Astrocyte of the spinal cord (primary cell): ENCODE measurements around the gene OPCML.

Source experiments
- DNase-seq: peaks from one replicate; pipeline ENCODE4 v3.0.0; 2011; ENCODE audit warnings: low read depth, low spot score
- H3K4me3 ChIP-seq: 2 replicates; pipeline ENCODE4 v1.5.1; 2011; ENCODE audit warnings: low read depth, mild to moderate bottlenecking, low read length, moderate library complexity
- CTCF ChIP-seq: IDR thresholded peaks from 2 replicates; pipeline ENCODE4 v1.5.1; 2012; ENCODE audit warnings: low read depth, mild to moderate bottlenecking, low read length, inconsistent platforms
- in situ Hi-C: cut with HindIII; loops from 2 replicates; pipeline ENCODE4 v1.10.0; 2017; ENCODE audit warnings: low sequenced_read_pairs

OPCML gene

GRCh38 chr11:132873841-132874240, 658.5 kb downstream of the OPCML start:
- TF ChIP-seq CTCF: no peak
- in situ Hi-C loops: no loop called here
- DNase-seq: no peak
- H3K4me3 ChIP-seq: no peak overlapping the region

- DNase-seq: no peak
- in situ Hi-C loops: no loop called here
- H3K4me3 ChIP-seq: no peak overlapping the region
- no peak for TF ChIP-seq CTCF
Observed at GRCh38 chr11:132872211-132872610, 660.1 kb downstream of the OPCML start.

GRCh38 chr11:132866783-132867545, 665.3 kb downstream of the OPCML start:
- H3K4me3 ChIP-seq: no peak overlapping the region
- in situ Hi-C loops: no loop called here
- TF ChIP-seq CTCF: no peak
- DNase-seq: peak; percentile 61

GRCh38 chr11:132865623-132866022, 666.7 kb downstream of the OPCML start:
- no peak for TF ChIP-seq CTCF
- DNase-seq: no peak
- no peak overlapping the region for H3K4me3 ChIP-seq
- in situ Hi-C loops: no loop called here

- no peak overlapping the region for H3K4me3 ChIP-seq
- no peak for DNase-seq
- in situ Hi-C loops: no loop called here
- no peak for TF ChIP-seq CTCF
Observed at GRCh38 chr11:132864811-132865576, 667.3 kb downstream of the OPCML start.

- no peak for TF ChIP-seq CTCF
- in situ Hi-C loops: no loop called here
- no peak for DNase-seq
- H3K4me3 ChIP-seq: no peak overlapping the region
Observed at GRCh38 chr11:132862933-132863332, 669.4 kb downstream of the OPCML start.
